Measurements from ENCODE around the gene GTF2H1.

- TF ChIP-seq CTCF (IDR thresholded peaks at IDR 0.05) (no peak), POLR2A (IDR thresholded peaks at IDR 0.05) (no peak)
Measured at GRCh38 chr11:18358646-18359045, 36.3 kb downstream of the GTF2H1 start.
